DND-41 (cell line): ENCODE data around the gene PPP1R16B.

Experiments
- EZH2 ChIP-seq: IDR thresholded peaks from 3 replicates; pipeline ENCODE4 v1.6.1; 2012; ENCODE audit warnings: borderline replicate concordance, low read depth, mild to moderate bottlenecking, moderate library complexity, low read length, inconsistent platforms; ENCODE audit not compliant: severe bottlenecking
- TF ChIP-seq, protein P1 (sequence below): IDR thresholded peaks from 2 replicates; pipeline ENCODE4 v1.5.1; 2012; ENCODE audit warnings: borderline replicate concordance, low read length, moderate library complexity, mild to moderate bottlenecking; ENCODE audit not compliant: poor library complexity, severe bottlenecking; ENCODE audit errors: extremely low read depth

DNA sequence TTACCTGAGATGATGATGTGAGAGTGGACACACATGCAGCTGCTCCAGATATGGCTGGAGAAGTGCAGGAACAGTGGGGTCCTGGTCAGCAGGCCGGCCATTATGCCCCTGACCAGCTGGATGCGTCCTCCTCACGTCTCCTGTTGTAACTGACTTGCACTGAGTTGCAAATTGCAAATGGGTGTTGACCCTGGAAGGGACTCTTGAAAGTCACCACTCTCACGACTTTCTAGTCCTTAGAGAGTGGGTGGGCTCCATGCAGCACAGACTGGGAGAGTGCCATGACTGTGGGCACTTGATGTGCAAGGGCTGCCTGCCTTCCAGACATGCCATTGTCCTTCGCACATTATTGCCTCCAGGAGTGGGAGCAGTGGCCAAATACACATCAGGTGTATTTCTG is 131.5 kb downstream of the PPP1R16B start:
- no peak for TF ChIP-seq EZH2
- TF ChIP-seq, protein P1, sequence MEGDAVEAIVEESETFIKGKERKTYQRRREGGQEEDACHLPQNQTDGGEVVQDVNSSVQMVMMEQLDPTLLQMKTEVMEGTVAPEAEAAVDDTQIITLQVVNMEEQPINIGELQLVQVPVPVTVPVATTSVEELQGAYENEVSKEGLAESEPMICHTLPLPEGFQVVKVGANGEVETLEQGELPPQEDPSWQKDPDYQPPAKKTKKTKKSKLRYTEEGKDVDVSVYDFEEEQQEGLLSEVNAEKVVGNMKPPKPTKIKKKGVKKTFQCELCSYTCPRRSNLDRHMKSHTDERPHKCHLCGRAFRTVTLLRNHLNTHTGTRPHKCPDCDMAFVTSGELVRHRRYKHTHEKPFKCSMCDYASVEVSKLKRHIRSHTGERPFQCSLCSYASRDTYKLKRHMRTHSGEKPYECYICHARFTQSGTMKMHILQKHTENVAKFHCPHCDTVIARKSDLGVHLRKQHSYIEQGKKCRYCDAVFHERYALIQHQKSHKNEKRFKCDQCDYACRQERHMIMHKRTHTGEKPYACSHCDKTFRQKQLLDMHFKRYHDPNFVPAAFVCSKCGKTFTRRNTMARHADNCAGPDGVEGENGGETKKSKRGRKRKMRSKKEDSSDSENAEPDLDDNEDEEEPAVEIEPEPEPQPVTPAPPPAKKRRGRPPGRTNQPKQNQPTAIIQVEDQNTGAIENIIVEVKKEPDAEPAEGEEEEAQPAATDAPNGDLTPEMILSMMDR, result no peak
